BE2C (cell line): ENCODE measurements around the gene LINS1.
A peak's percentile ranks its signal among the peaks of the same experiment; 100 is the strongest.

Experiments
- DNase-seq: peaks from one replicate; pipeline ENCODE4 v3.0.0-alpha.2; 2020
- H3K27me3 ChIP-seq: fragments of 250-450 bp; sonication (Bioruptor Pico); 2 replicates; pipeline ENCODE4 v1.5.1; 2020; ENCODE audit warnings: mild to moderate bottlenecking
- H3K36me3 ChIP-seq: fragments of 250-450 bp; sonication (Bioruptor Pico); 2 replicates; pipeline ENCODE4 v1.5.1; 2020; ENCODE audit warnings: mild to moderate bottlenecking
- H3K4me1 ChIP-seq: fragments of 250-450 bp; sonication (Bioruptor Pico); 2 replicates; pipeline ENCODE4 v1.5.1; 2020
- H3K4me3 ChIP-seq: 2 replicates; pipeline ENCODE4 v1.5.1; 2011; ENCODE audit warnings: low read depth, low read length
- H3K9me3 ChIP-seq: fragments of 250-450 bp; sonication (Bioruptor Pico); 2 replicates; pipeline ENCODE4 v1.5.1; 2020
- CTCF ChIP-seq: IDR thresholded peaks from 2 replicates; pipeline ENCODE4 v1.5.1; 2012; ENCODE audit warnings: mild to moderate bottlenecking, low read depth, low read length

Gene LINS1

DNA sequence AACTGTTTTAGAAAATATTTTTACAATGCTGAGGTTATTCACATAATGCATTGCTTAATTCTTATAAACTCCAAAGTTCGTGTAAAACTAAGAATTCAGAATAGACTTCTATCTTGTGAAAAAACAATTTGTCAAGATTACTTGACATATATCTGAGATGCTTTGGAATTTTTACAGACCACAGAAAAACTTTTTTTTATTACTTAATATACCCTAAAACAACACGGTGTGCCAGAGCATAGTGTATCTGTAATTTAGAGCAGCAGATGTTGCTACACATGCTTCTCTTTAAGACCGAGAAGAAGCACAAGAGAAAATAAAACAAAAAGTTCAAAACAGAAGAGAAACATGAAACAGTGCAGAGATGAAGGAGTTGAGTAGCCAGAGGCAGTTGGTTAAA, 26.8 kb upstream of the LINS1 start:
- no peaks in the 10 kb centered on the region for H3K27me3 ChIP-seq
- no peak for DNase-seq
- TF ChIP-seq CTCF, result no peak
- H3K9me3 ChIP-seq, result no peaks in the 10 kb centered on the region
- no peak overlapping the region for H3K4me3 ChIP-seq
- H3K36me3 ChIP-seq, result peaks cover 9% of the 10 kb centered on the region
- no peaks in the 10 kb centered on the region for H3K4me1 ChIP-seq

GRCh38 chr15:100627789-100628395, 25.9 kb upstream of the LINS1 start:
- Histone ChIP-seq H3K27me3 (no peaks in the 10 kb centered on the region), H3K9me3 (no peaks in the 10 kb centered on the region), H3K4me3 (no peak overlapping the region), H3K36me3 (peaks cover 9% of the 10 kb centered on the region), H3K4me1 (no peaks in the 10 kb centered on the region)
- TF ChIP-seq CTCF, result peak; percentile 80
- DNase-seq, result peak; percentile 52

GRCh38 chr15:100623301-100623700, 21.3 kb upstream of the LINS1 start:
- no peak for DNase-seq
- no peak for TF ChIP-seq CTCF
- Histone ChIP-seq H3K9me3 (no peaks in the 10 kb centered on the region), H3K4me1 (no peaks in the 10 kb centered on the region), H3K4me3 (no peak overlapping the region), H3K27me3 (no peaks in the 10 kb centered on the region), H3K36me3 (peaks cover 1% of the 10 kb centered on the region; the same call in 1 of the 2 replicates)

- peaks cover 21% of the 10 kb centered on the region for H3K36me3 ChIP-seq
- no peaks in the 10 kb centered on the region for H3K4me1 ChIP-seq
- no peaks in the 10 kb centered on the region for H3K9me3 ChIP-seq
- H3K4me3 ChIP-seq, result no peak overlapping the region
- DNase-seq, result no peak
- no peak for TF ChIP-seq CTCF
- H3K27me3 ChIP-seq, result no peaks in the 10 kb centered on the region
Observed at GRCh38 chr15:100616700-100617099, 14.7 kb upstream of the LINS1 start.

- no peak for TF ChIP-seq CTCF
Observed at GRCh38 chr15:100615801-100616200, 13.8 kb upstream of the LINS1 start.

DNA sequence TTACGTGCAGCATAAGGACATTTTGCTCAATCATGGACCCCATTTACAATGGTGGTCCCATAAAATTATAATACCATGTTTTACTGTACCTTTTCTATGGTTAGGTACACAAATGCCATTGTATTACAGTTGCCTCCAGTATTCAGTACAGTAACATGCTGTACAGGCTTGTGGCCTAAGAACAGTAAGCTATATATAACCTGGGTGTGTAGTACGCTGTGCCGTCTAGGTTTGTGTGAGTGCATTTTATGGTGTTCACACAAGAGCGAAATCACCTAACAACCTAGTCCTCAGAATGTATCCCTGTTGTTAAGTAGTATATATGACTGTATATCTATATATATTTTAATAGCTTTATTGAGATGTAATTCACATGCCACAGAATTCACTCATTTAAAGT, 12.9 kb upstream of the LINS1 start:
- DNase-seq, result no peak
- no peak overlapping the region for H3K4me3 ChIP-seq
- no peak for TF ChIP-seq CTCF
- H3K27me3 ChIP-seq, result no peaks in the 10 kb centered on the region
- H3K4me1 ChIP-seq, result no peaks in the 10 kb centered on the region
- no peaks in the 10 kb centered on the region for H3K9me3 ChIP-seq
- H3K36me3 ChIP-seq, result peaks cover 29% of the 10 kb centered on the region

More at GRCh38 chr15:100615801-100616200, 13.8 kb upstream of the LINS1 start:
- Histone ChIP-seq H3K4me1 (no peaks in the 10 kb centered on the region), H3K36me3 (peaks cover 25% of the 10 kb centered on the region), H3K9me3 (no peaks in the 10 kb centered on the region), H3K27me3 (no peaks in the 10 kb centered on the region), H3K4me3 (no peak overlapping the region)
- DNase-seq, result no peak
